Lower lobe of right lung (tissue), 2 donors: ENCODE data around the gene TCF4. TPM values are rescaled to one million over a fixed set of nuclear protein-coding genes. Genes with fewer than 3 reads are reported as not detected.

ENCODE experiments used
- ATAC-seq, 2 donors: fragments of 200-7000 bp; cut with Tn5 transposase; one replicate each; pipeline ENCODE4 v1.9.1; 2020 to 2022; ENCODE audit warnings: mild to moderate bottlenecking in 2 of 2, moderate library complexity in 2 of 2
- DNase-seq: peaks from one replicate; pipeline ENCODE4 v3.0.0-alpha.2; 2020
- H3K27ac ChIP-seq: fragments of 200-600 bp; one replicate; pipeline ENCODE4 v1.8.0; 2022
- H3K27me3 ChIP-seq: fragments of 200-600 bp; one replicate; pipeline ENCODE4 v1.8.0; 2022; ENCODE audit warnings: low read depth
- H3K36me3 ChIP-seq: fragments of 200-600 bp; one replicate; pipeline ENCODE4 v1.8.0; 2022; ENCODE audit warnings: mild to moderate bottlenecking
- H3K4me1 ChIP-seq: fragments of 200-600 bp; one replicate; pipeline ENCODE4 v1.8.0; 2022
- H3K4me3 ChIP-seq: fragments of 200-600 bp; one replicate; pipeline ENCODE4 v1.8.0; 2022; ENCODE audit warnings: mild to moderate bottlenecking
- H3K9me3 ChIP-seq: fragments of 200-600 bp; one replicate; pipeline ENCODE4 v1.8.0; 2022
- intact Hi-C: fragments of 100-400 bp; cut with DNase I; formaldehyde crosslinking; loops from one replicate; pipeline ENCODE4 v1.11.0; 2022
- total RNA-seq: library from RNA; stranded (reverse); fragmentation: NEBNext Ultra II Directional; extraction: Animal tissue kit (Norgen Biotek cat#: 25700); gene quantifications from one replicate; pipeline ENCODE4 v1.2.1, GENCODE V29; 2021
- TF ChIP-seq, protein P1 (sequence below): fragments of 200-600 bp; IDR thresholded peaks from one replicate; pipeline ENCODE4 v1.8.0; 2022; ENCODE audit warnings: antibody characterized with exemption, mild to moderate bottlenecking
- donor health status: DM: no; HTN: yes; CAD: no; lungs with severe emphysema.

The TCF4 gene
- total RNA-seq, 1 donor from 2014 or later: 112 TPM

DNA sequence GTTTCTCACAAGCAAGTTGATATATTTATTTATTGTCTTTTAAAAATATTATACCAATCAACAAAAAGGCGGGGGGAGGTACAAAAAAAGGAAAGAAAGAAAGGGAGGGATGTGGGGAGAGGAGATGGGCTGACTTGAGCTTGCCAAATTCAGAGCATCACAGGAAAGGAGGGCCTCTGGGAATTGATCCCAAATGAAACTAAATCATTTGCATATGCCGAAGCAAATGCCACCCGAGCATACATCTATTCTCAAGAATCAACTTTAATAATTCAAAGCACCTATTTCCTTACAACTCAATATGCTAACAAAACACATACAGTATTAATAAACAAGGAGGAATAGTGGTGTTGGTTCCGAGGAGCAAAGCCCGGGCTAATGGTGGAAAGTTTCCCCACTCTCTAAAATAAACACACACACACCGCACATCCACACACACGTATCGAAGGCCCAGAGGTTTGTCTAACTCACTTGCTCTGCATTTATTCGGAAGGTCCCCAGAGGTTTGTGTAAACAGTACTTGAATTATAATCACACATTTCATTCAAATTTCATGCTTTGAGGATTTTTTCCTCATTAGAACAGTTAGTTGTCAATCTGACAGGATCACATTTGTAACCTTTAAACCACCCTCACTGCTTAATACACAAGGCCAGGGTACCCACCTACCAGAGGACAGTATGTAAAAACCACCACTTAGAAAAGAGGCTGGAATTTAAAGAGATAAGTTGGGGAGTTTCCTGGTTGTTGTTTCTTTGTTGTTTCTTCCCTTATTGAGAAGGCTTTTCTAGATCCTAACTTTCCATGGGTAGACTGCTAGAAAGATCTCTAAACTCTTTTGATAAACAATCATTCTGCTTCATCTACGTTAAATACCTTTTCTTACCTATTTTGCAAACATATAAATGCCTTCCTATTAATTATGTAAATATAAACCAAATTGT, 264.7 kb downstream of the TCF4 start:
- Histone ChIP-seq H3K27ac (peak overlapping the region; percentile 90), H3K27me3 (no peaks in the 10 kb centered on the region), H3K4me1 (peaks cover 26% of the 10 kb centered on the region), H3K4me3 (peak overlapping the region; percentile 55), H3K36me3 (no peaks in the 10 kb centered on the region), H3K9me3 (no peaks in the 10 kb centered on the region)
- DNase-seq (no peak), ATAC-seq (no peak)
- intact Hi-C loops: no loop called here
- TF ChIP-seq, protein P1, sequence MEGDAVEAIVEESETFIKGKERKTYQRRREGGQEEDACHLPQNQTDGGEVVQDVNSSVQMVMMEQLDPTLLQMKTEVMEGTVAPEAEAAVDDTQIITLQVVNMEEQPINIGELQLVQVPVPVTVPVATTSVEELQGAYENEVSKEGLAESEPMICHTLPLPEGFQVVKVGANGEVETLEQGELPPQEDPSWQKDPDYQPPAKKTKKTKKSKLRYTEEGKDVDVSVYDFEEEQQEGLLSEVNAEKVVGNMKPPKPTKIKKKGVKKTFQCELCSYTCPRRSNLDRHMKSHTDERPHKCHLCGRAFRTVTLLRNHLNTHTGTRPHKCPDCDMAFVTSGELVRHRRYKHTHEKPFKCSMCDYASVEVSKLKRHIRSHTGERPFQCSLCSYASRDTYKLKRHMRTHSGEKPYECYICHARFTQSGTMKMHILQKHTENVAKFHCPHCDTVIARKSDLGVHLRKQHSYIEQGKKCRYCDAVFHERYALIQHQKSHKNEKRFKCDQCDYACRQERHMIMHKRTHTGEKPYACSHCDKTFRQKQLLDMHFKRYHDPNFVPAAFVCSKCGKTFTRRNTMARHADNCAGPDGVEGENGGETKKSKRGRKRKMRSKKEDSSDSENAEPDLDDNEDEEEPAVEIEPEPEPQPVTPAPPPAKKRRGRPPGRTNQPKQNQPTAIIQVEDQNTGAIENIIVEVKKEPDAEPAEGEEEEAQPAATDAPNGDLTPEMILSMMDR: no peak

DNA sequence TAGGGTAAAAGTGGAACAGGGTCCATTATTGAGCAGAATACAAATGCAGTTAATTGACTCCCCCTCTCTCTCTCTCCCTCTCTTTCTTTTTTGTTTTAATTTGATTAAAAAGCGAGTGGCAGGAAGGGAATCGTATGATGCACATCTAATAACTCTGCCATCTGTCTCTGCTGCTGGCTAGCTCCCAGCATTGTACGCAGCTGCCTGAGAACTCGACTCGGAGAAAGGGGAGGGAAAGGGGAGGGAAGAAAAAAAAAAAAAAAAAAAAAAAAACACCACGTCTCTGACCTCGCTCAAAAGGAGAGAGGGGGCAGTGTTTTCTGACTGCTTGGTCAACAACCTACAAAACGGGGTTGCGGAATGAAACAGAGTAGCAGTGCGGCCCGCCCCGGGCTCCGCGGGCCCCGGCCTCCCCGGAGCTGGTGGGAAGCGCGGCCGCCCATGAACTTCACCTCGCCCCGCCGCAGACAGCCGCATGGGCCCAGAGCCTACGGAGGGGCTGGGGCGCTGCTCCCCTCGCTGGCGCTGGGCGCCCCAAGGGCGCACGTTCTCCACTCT, 265.7 kb downstream of the TCF4 start:
- no peaks in the 10 kb centered on the region for H3K27me3 ChIP-seq
- TF ChIP-seq, protein P1: peak; percentile 10
- peak overlapping the region; percentile 90 for H3K27ac ChIP-seq
- ATAC-seq (peak; percentile 87 to 88), DNase-seq (peak; percentile 74)
- peak overlapping the region; percentile 55 for H3K4me3 ChIP-seq
- intact Hi-C loops: no loop called here
- no peaks in the 10 kb centered on the region for H3K9me3 ChIP-seq
- no peaks in the 10 kb centered on the region for H3K36me3 ChIP-seq
- peaks cover 16% of the 10 kb centered on the region for H3K4me1 ChIP-seq

DNA sequence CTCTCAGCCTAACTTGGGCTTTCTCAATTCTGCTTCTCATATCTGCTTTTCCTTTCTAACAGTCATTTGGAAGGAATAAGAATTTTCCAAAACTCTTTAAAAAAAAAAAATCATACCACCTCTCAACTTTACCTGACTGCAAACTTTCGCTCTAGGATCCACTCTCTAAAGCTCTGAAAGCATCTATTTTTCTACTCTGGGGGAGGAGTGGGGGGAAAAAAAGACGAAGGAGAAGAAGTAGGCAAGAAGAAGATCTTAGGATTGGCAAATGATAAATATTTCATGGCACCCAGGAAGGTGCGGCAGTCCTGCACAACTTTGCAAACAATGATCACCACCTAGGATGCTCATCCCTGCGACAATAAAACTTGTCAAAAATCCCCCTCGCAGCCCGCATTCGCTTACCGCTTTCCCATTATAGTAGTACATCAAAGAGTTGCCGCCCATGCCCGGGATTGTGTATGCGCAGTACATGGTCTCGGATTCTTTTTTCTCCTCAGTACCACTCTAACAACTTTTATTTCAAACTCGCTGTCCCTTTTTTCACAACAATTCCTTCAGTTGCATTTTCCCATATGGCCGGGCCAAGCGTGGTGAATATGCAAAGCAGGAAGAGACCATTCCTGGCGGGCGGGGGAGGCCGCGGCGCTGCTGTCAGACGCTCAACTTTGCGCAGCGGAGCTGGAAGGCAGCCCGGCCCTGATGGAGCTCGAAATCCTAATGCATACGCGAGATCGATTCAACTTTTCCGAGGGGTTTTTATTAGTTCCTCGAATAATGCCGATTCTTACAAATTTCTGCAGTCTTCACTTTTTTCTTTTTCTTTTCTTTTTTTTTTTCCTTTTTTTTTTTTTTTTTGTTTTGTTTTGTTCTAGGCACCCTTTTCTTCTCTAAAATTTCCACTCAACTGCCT, 266.5 kb downstream of the TCF4 start:
- Histone ChIP-seq H3K4me1 (peaks cover 21% of the 10 kb centered on the region), H3K9me3 (no peaks in the 10 kb centered on the region), H3K4me3 (peak overlapping the region; percentile 55), H3K27me3 (no peaks in the 10 kb centered on the region), H3K36me3 (no peaks in the 10 kb centered on the region), H3K27ac (peak overlapping the region; percentile 90)
- DNase-seq (peak; percentile 91), ATAC-seq (peak; percentile 94 to 97)
- TF ChIP-seq, protein P1: no peak
- intact Hi-C loops: no loop called here

DNA sequence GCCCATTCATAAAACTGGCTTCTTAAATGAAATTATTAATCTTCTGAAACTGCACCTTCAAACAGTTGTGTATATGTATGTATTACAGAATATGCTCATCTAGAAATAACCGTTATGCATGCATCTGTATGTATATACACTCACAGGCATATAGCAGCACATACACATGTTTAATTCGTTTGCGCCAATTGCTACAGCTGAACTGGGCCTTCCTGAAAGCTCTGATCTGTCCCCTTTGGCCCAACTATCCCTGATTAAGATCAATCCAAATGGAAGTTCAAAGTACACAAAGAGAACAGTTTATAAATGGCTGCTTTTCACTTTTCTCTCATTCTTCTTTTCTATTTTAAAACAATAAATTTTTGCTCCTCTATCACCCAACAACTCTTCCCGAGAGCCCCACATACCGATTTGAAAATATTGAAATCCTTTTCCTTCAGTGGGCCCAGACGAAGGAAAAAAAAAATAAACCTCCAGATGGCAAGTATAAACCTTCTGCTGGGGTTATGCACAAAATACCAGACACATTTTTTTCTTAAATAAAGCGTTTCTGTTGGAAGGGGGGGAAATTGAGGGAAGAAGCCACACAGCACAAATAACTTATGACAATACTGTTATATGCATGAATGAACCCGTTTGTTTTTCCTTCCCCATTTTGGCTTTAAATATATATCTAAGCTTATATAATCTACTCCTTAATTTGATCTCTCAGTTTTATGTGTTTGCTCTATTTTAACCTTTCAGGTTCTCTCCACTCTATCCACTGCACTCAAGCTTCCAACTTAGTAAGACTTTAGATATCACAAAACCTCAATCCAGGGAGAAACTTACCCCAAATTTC, 267.3 kb downstream of the TCF4 start:
- TF ChIP-seq, protein P1: no peak
- Histone ChIP-seq H3K4me3 (peak overlapping the region; percentile 55), H3K4me1 (peaks cover 23% of the 10 kb centered on the region), H3K9me3 (no peaks in the 10 kb centered on the region), H3K27ac (peak overlapping the region; percentile 90), H3K27me3 (no peaks in the 10 kb centered on the region), H3K36me3 (no peaks in the 10 kb centered on the region)
- ATAC-seq: no peak
- intact Hi-C loops: no loop called here
- DNase-seq: no peak
